GM12891 (cell line): ENCODE results near the gene TKT.
A peak's percentile ranks its signal among the peaks of the same experiment; 100 is the strongest.

Experiments used
- DNase-seq: peaks from one replicate; pipeline ENCODE4 v3.0.0; 2011; ENCODE audit warnings: low spot score; ENCODE audit not compliant: insufficient read length
- FAIRE-seq: peaks from 2 replicates; lab custom pipeline; 2011; peaks lifted over from hg19 to GRCh38; lab: Jason Lieb, UNC
- PAX5 ChIP-seq: IDR thresholded peaks from 2 replicates; pipeline ENCODE4 v1.6.1; 2011; ENCODE audit warnings: low read length, moderate library complexity, mild to moderate bottlenecking; ENCODE audit not compliant: insufficient read depth, severe bottlenecking
- POLR2A ChIP-seq: IDR thresholded peaks from 2 replicates; pipeline ENCODE4 v1.6.1; 2011; ENCODE audit warnings: low read depth, low read length, control low read depth
- POLR2AphosphoS5 ChIP-seq: IDR thresholded peaks from 2 replicates; pipeline ENCODE4 v1.6.1; 2011; ENCODE audit warnings: low read depth, low read length, control low read depth
- POU2F2 ChIP-seq: IDR thresholded peaks from 2 replicates; pipeline ENCODE4 v1.6.1; 2011; ENCODE audit warnings: low read depth, mild to moderate bottlenecking, control low read depth, low read length, moderate library complexity
- SPI1 ChIP-seq: IDR thresholded peaks from 2 replicates; pipeline ENCODE4 v1.6.1; 2011; ENCODE audit warnings: low read depth, low read length, control low read depth
- TAF1 ChIP-seq: IDR thresholded peaks from 2 replicates; pipeline ENCODE4 v1.6.1; 2011; ENCODE audit warnings: low read depth, low read length, control low read depth

Gene TKT

DNA sequence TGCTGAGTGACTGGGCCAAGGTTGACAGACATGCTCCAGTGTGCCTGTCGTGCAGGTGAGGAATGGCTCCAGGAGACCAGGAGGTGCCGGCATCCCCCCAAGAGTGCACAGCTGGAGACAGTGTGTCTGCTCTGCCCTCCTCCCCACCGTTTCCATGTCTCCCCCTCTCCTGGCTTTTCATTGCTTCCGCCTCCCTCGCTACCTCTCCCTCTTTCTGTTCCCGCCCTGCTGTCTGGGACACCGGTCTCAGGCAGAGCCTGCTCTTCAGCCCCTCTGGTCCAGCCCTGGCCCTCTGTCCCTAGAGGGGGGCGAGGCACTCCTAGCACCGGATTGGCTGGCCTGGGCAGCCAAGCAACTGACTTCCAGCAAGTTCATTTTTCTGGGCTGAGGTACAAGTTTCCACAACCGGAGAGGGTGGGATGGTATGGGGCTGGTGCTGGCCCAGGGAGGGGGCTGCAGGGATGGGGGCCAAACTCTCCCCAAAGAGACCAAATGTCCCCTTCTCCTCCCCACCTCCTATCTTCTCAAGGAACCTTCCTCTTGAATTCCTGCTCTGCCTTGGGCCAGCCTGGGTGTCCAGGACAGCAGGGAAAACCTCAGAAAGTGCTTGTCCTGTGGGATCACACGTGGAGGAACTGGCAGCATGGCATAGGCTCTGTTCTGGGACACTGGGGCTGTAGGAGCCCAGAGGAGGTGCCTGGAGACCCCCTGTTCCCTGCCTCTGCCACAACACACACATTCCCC, 62.2 kb downstream of the TKT start:
- peak; percentile 33 for FAIRE-seq
- no peak for DNase-seq

DNA sequence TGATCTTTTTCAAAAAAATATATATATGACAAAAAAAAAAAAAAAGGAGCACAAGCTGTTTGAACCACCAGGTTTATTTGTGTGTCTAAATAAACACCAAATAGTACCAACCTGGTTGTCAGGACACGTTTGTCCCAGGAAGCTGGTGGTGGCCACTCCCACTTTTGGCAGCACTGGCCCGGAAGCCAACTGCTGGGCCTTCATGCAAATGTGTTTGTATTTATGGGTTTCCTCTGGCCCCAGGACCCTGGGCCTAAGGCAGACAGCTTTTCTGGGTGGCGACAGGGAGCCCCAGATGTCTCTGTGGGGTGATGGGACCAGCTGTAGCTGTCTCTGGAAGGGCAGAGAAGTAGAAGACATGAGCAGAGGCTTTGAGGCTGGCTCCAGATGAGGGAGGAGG, 63.2 kb downstream of the TKT start:
- DNase-seq (no peak), FAIRE-seq (peak; percentile 87)

More for the DNA sequence above, 62.2 kb downstream of the TKT start:
- TF ChIP-seq TAF1 (no peak), SPI1 (no peak), POLR2A (no peak), PAX5 (no peak), POLR2AphosphoS5 (no peak), POU2F2 (no peak)

DNA sequence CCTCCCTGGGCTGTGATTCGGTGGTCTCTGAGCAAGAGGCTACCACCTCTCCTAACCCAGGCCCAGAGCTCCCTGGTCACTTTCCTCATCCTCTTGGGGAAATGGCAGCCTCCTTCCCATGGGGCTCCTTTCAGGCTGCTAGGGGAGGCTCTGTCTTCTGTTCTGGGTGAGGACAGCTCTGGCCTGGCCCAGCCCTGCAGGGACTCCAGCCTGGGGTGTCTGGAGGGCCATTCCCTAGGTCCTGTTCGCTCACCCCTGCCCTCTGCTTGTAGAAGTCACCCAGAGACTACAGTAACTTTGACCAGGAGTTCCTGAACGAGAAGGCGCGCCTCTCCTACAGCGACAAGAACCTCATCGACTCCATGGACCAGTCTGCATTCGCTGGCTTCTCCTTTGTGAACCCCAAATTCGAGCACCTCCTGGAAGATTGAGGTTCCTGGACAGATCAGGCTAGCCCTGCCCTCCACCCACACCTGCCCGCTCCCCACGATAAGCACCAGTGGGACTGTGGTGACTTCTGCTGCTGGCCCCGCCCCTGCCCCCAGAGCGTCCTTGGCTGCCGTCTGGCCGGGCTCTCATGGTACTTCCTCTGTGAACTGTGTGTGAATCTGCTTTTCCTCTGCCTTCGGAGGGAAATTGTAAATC, 63.9 kb downstream of the TKT start:
- FAIRE-seq (peak; percentile 63), DNase-seq (no peak)
- TF ChIP-seq POLR2A (no peak), POU2F2 (no peak), SPI1 (no peak), TAF1 (no peak), PAX5 (no peak), POLR2AphosphoS5 (no peak)

More for the DNA sequence above, 63.2 kb downstream of the TKT start:
- TF ChIP-seq SPI1 (no peak), POU2F2 (peak; percentile 71; the same call in 1 of the 2 replicates)

DNA sequence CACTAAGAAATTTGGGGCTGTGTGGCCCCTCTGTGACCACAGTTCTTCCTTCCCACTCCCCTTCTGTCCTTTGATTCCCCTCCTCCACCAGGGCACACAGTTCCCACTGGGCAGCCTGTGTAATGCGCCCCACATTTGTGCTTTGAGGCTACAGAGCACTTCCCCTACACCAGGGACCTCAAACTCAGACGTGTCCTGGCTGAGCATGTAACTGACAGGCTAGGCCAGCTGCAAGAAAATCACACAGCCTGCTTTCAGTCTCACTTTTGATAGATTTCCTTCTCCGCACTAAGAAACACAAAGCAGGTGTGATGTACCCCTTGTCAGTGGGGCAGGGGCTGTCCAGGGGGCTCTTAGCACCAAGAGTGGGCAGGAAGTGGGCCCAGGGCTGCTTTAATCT, 65.2 kb downstream of the TKT start:
- FAIRE-seq (peak; percentile 98), DNase-seq (no peak)
- peak; percentile 37; the same call in 1 of the 2 replicates for TF ChIP-seq SPI1
- TF ChIP-seq TAF1, result no peak

DNA sequence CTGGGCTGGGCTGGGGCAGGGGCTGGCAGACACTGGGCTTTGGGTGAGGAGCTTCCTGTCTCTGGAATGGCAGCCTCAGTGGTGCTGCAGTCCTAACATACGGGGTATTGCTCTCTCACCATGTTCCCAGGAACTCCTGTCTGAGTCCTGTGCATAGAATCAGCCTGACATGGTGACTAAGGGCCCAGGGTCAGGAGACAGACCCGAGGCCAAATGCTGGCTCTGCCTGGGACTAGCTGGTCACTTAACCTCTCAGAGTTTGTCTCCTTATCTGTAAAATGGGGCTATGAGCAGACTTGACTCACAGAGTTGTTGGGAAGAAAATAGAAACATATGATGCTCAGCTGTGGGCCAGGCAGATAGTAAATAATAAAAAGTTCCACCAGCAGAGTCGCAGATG, 66.5 kb downstream of the TKT start:
- DNase-seq (no peak), FAIRE-seq (no peak)
- TF ChIP-seq PAX5 (no peak), TAF1 (no peak), POLR2AphosphoS5 (no peak), SPI1 (no peak), POLR2A (no peak)

DNA sequence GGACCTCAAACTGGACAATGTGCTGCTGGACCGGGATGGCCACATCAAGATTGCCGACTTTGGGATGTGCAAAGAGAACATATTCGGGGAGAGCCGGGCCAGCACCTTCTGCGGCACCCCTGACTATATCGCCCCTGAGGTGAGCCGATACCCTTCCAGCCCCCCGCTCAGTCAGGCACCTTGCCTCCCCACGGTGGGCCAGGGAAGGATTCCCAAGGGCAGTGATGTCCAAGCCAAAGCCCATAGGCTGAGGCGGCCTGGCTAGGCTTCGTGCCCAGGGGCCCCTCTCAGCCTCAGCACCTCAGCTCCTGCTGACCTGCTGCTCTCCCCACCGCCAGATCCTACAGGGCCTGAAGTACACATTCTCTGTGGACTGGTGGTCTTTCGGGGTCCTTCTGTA, 67.1 kb downstream of the TKT start:
- DNase-seq, result no peak
- FAIRE-seq, result no peak
- TF ChIP-seq PAX5 (no peak), POU2F2 (no peak), SPI1 (no peak), TAF1 (no peak), POLR2AphosphoS5 (no peak), POLR2A (no peak)

DNA sequence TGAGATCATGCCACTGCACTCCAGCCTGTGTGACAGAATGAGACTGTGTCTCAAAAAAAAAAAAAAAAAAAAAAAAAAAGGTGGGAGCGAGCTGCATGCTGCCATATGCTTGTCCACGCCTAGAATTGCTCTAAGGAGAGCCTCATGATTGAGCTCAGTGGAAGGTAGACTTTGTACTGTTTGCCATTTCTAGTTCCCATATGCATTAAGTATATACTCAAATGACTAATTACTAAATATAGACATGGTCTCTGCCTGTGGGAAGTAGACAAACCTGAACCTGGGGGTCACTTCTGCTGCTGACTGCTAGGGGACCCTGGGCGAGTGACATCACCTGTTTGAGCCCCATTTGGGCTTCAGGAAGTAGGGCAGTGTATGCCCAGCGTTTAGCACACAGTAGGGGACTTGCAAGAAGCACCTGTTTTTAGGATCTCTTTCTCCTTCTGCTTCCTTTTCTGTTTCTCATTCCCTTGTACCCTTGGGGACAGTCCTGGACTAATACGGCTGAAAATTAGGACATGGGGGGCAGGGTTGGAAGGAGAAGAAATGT, 67.6 kb downstream of the TKT start:
- no peak for TF ChIP-seq POLR2A
- TF ChIP-seq SPI1, result 0 out of 2 replicates have a peak, but pooled peaks have one; percentile 3
- TF ChIP-seq POLR2AphosphoS5, result no peak; the same call in 1 of the 2 replicates
- TF ChIP-seq PAX5, result no peak
- TF ChIP-seq POU2F2, result no peak
- no peak for TF ChIP-seq TAF1
- DNase-seq, result no peak
- no peak for FAIRE-seq

DNA sequence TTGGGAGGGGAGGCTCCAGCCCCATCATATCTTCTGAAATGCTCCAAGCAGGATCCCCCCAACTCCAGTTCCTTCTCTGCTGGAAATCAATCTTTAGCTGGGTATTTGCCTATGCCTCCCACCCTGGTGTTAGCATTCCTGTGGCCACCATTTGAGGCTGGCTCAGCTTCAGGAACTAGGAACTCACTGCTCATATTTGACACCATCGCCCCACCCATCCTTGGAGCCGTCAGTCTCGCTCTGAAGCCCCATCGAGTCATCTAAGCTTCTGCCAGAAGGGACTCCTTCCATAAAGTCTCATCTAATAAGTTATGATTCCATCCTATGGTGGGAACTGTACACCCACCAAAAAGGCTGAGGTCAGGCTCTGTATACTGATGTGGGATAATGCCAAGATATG, 68.4 kb downstream of the TKT start:
- no peak for FAIRE-seq
- TF ChIP-seq TAF1 (no peak), SPI1 (no peak), POLR2AphosphoS5 (no peak), POLR2A (no peak), PAX5 (no peak)
- no peak for DNase-seq

DNA sequence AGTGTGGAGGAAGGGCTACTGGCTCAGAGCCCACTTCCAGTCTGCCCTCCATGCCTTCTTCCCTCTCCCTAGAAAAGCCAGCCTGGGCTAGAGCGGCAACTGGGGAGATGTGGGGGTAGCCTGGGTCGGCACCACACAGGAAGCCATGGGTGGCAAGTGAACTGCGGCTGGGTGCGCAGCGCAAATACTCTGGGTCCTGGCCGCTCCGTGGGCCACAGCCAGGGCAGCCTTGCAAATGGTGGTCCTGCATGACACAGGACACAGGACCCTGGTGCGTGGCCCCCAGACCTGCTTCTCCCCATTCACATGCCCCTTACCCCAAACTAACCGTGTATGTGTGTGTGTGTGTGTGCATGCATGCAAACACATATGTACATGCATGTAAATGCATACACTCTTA, 69.1 kb downstream of the TKT start:
- no peak for DNase-seq
- FAIRE-seq, result no peak
- TF ChIP-seq PAX5, result no peak
- TF ChIP-seq TAF1, result no peak
- no peak for TF ChIP-seq POU2F2
- no peak for TF ChIP-seq POLR2A
- TF ChIP-seq SPI1, result no peak
- TF ChIP-seq POLR2AphosphoS5, result no peak

DNA sequence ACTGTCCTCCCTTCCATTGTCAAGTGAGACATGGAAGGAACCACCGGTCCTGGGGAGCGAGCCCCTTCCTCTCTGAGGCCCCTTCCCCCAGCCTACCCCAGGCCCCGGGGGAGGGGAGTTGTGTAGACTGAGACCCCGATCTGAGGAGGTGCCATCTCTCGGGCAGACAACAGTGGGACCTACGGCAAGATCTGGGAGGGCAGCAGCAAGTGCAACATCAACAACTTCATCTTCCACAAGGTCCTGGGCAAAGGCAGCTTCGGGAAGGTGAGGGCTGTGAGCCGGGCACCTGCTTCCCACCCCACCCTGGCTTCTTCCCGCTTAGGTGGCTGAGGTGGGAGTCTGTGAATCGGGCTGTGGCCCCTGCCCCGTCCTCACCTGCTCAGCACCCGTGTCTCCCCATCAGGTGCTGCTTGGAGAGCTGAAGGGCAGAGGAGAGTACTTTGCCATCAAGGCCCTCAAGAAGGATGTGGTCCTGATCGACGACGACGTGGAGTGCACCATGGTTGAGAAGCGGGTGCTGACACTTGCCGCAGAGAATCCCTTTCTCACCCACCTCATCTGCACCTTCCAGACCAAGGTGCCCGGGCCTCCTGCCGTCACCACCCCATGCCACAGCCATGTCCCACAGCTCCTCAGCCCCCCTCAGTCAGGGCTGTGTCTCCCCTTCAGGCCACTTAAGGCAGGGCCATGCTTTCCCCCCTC, 69.9 kb downstream of the TKT start:
- DNase-seq, result no peak
- no peak for FAIRE-seq
- TF ChIP-seq TAF1 (no peak), PAX5 (no peak), SPI1 (no peak), POLR2A (no peak)

DNA sequence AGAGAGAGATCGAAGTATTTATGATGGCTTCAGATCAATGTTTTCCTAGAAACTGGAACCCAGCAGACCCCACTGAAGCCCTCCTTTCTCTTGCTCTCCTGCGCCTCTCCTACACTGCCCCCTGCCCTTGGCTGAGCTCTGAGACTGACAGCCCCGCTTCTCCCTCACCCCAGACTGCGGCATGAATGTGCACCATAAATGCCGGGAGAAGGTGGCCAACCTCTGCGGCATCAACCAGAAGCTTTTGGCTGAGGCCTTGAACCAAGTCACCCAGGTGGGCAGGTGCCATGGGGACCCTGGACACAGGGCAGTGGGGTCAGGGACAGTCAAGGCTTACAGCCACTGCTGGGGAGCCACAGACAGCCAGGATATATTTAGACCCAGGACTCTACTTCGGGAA, 71.1 kb downstream of the TKT start:
- no peak for FAIRE-seq
- TF ChIP-seq POU2F2, result no peak
- TF ChIP-seq SPI1, result no peak
- TF ChIP-seq TAF1, result no peak
- TF ChIP-seq POLR2AphosphoS5, result no peak
- TF ChIP-seq PAX5, result no peak
- TF ChIP-seq POLR2A, result no peak
- DNase-seq, result no peak
